WTC11 (cell line): Measurements from ENCODE around the gene SEC16B.

Experiments used
- CTCF ChIP-seq: fragments of 200-600 bp; IDR thresholded peaks from 2 replicates; pipeline ENCODE4 v1.8.0; 2022; ENCODE audit warnings: antibody characterized with exemption
- ESRRA ChIP-seq: sonication (generic); formaldehyde crosslinking; IDR thresholded peaks from 2 replicates; pipeline ENCODE4 v1.8.1; 2022; ENCODE audit warnings: mild to moderate bottlenecking, missing genetic modification reagents, borderline replicate concordance
- JUN ChIP-seq: sonication (generic); formaldehyde crosslinking; IDR thresholded peaks from 2 replicates; pipeline ENCODE4 v1.8.0; 2023; ENCODE audit warnings: mild to moderate bottlenecking, missing genetic modification reagents
- NR3C1 ChIP-seq: sonication (generic); formaldehyde crosslinking; conservative IDR thresholded peaks from 2 replicates; pipeline ENCODE4 v1.8.1; 2023; ENCODE audit warnings: low read depth, mild to moderate bottlenecking, missing genetic modification reagents
- SMAD3 ChIP-seq: sonication (generic); formaldehyde crosslinking; IDR thresholded peaks from 2 replicates; pipeline ENCODE4 v1.8.0; 2022; ENCODE audit warnings: missing genetic modification reagents, mild to moderate bottlenecking, borderline replicate concordance

DNA sequence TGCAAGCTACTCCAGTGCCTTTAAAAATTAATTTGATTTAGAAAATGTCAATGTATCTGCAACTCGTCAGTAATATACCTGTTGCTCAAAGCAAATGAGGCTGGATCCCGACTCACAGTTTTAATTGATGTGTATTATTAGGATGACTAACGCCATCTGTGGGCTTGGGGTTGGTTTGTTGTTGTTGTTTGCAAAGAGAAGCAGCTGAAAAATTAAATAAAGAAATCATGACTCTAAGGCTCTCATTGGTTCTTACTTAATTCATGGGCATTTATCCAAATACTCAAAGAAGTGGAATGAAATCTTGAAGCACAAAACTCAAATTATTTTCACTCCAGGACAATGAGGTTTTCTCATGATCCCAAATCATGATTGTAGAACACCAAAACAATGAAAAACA, 46.4 kb downstream of the SEC16B start:
- no peak for TF ChIP-seq SMAD3 (CRISPR knock-in tag)
- no peak for TF ChIP-seq ESRRA (CRISPR knock-in tag)
- TF ChIP-seq CTCF: no peak
- TF ChIP-seq JUN (CRISPR knock-in tag): no peak
- no peak for TF ChIP-seq NR3C1
